ENCODE results near the gene CCT8.

GRCh38 chr21:29082046-29082815, 8.8 kb upstream of the CCT8 start:
- TF ChIP-seq CTCF (IDR thresholded peaks at IDR 0.05; ENCODE audit: low read depth, low read length) (no peak), POLR2A (IDR thresholded peaks at IDR 0.05; ENCODE audit: extremely low read depth, insufficient read length) (no peak)

All from NB4 (cell line).